Parathyroid adenoma (tissue), 2 donors: ENCODE results near the gene PTGFRN.

Source experiments
- H2AFZ ChIP-seq: fragments of 300-600 bp; sonication (generic); one replicate; pipeline ENCODE4 v1.7.0; 2017; ENCODE audit warnings: antibody characterized with exemption, mild to moderate bottlenecking
- H3K27ac ChIP-seq: fragments of 300-600 bp; sonication (generic); one replicate; pipeline ENCODE4 v1.7.0; 2017
- H3K27me3 ChIP-seq: fragments of 300-600 bp; sonication (generic); one replicate; pipeline ENCODE4 v1.7.0; 2017; ENCODE audit warnings: low read length; ENCODE audit not compliant: control insufficient read depth, insufficient read depth
- H3K36me3 ChIP-seq: fragments of 300-600 bp; sonication (generic); one replicate; pipeline ENCODE4 v1.7.0; 2017; ENCODE audit warnings: low read length; ENCODE audit not compliant: control insufficient read depth, insufficient read depth
- H3K4me1 ChIP-seq: fragments of 300-600 bp; sonication (generic); one replicate; pipeline ENCODE4 v1.7.0; 2017; ENCODE audit warnings: control low read depth
- H3K4me2 ChIP-seq: fragments of 300-600 bp; sonication (generic); one replicate; pipeline ENCODE4 v1.7.0; 2017; ENCODE audit warnings: low read length
- H3K4me3 ChIP-seq: fragments of 300-600 bp; sonication (generic); one replicate; pipeline ENCODE4 v1.7.0; 2017; ENCODE audit warnings: low read depth, low read length
- H3K79me2 ChIP-seq: fragments of 300-600 bp; sonication (generic); one replicate; pipeline ENCODE4 v1.7.0; 2017; ENCODE audit warnings: control low read depth
- H3K9ac ChIP-seq: fragments of 300-600 bp; sonication (generic); one replicate; pipeline ENCODE4 v1.7.0; 2017; ENCODE audit warnings: mild to moderate bottlenecking
- H3K9me3 ChIP-seq: fragments of 300-600 bp; sonication (generic); one replicate; pipeline ENCODE4 v1.7.0; 2017; ENCODE audit warnings: low read length; ENCODE audit not compliant: control insufficient read depth
- CTCF ChIP-seq: fragments of 300-600 bp; sonication (generic); IDR thresholded peaks from one replicate; pipeline ENCODE4 v1.7.0; 2017; ENCODE audit warnings: antibody characterized with exemption, mild to moderate bottlenecking
- donor health status: primary hyperparathyroidism.

Gene PTGFRN

DNA sequence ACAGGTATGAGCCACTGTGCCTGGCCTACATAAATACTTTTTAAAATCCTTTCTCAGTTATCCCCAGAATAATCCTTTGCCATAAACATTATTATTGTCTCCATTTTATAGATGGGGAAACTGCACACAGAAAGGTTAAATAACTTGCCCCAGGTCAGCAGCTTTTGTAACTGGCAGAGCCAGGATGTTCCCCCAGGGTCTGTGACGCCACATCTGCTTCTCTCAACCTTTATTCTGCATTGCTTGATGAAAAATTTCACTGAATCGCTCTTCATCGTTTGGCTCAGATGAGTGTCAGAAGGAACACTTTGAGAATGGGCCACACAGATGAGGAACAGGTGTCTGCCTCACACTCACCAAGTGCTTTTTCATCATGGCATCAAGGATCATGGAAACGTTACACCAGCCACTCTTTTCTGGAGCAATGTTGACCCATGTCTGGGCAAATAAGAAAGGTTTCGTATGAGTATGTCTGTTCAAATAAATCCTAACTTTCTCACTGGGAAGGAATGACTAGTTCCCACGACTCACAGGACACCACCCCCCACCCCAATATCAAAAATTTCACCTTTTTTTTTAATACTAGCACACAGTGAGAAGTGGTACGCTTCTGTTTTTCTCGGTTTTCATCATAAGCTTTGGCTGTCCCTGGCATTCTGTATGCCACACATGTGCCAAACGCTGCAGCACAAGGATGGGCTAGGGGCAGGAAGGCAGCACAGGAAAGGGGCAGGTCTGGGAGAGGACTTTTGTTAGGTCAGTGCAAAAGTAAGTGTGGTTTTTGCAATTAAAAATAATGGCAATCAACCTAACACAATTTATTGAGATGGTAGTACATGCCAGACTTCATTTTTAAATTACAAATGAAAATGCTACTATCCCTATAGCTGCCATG, 9.0 kb upstream of the PTGFRN start:
- Histone ChIP-seq H3K4me2 (no peak overlapping the region), H3K27me3 (no peaks in the 10 kb centered on the region), H3K79me2 (no peaks in the 10 kb centered on the region), H3K9me3 (no peaks in the 10 kb centered on the region), H3K4me3 (no peak overlapping the region), H3K9ac (no peak overlapping the region), H3K36me3 (no peaks in the 10 kb centered on the region), H3K27ac (no peak overlapping the region), H3K4me1 (no peaks in the 10 kb centered on the region), H2AFZ (no peak overlapping the region)
- no peak for TF ChIP-seq CTCF

GRCh38 chr1:116902027-116902426, 7.7 kb upstream of the PTGFRN start:
- Histone ChIP-seq H3K4me1 (no peaks in the 10 kb centered on the region), H3K36me3 (no peaks in the 10 kb centered on the region), H2AFZ (no peak overlapping the region), H3K79me2 (no peaks in the 10 kb centered on the region), H3K4me3 (no peak overlapping the region), H3K4me2 (no peak overlapping the region), H3K9me3 (no peaks in the 10 kb centered on the region), H3K27ac (no peak overlapping the region), H3K27me3 (no peaks in the 10 kb centered on the region), H3K9ac (no peak overlapping the region)
- TF ChIP-seq CTCF, result no peak

GRCh38 chr1:116902723-116903383, 6.9 kb upstream of the PTGFRN start:
- H2AFZ ChIP-seq, result no peak overlapping the region
- H3K4me2 ChIP-seq, result no peak overlapping the region
- no peak overlapping the region for H3K27ac ChIP-seq
- H3K9ac ChIP-seq, result no peak overlapping the region
- H3K4me1 ChIP-seq, result no peaks in the 10 kb centered on the region
- H3K79me2 ChIP-seq, result no peaks in the 10 kb centered on the region
- no peak overlapping the region for H3K4me3 ChIP-seq
- H3K9me3 ChIP-seq, result no peaks in the 10 kb centered on the region
- TF ChIP-seq CTCF, result no peak
- H3K36me3 ChIP-seq, result no peaks in the 10 kb centered on the region
- H3K27me3 ChIP-seq, result no peaks in the 10 kb centered on the region

DNA sequence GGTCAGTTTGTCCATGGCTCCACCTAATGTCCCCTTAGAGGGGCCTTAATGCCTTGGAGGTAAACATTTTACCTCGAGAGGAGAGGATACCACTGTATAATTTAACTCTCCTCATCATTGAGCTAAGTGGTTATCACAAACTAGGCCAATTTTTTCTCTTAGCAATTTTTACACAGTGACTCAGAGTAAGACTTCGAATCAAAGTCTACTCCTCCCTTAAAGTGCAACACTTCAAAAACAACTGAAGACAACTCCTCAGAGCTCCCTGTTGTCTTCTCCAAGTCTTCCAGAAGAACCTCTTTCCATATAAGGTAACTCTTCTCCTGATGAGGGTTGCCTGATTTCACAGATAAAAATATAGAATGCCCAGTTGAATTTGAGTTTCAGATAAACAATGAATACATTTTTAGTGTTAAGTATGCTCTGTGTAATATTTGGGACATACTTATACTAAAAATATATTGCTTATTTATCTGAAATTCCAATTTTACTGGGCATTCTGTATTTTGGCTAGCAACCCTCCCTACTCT, 4.9 kb upstream of the PTGFRN start:
- Histone ChIP-seq H3K9ac (no peak overlapping the region), H3K36me3 (no peaks in the 10 kb centered on the region), H3K4me3 (no peak overlapping the region), H3K79me2 (no peaks in the 10 kb centered on the region), H2AFZ (no peak overlapping the region), H3K4me2 (no peak overlapping the region), H3K27ac (no peak overlapping the region), H3K27me3 (no peaks in the 10 kb centered on the region), H3K4me1 (no peaks in the 10 kb centered on the region), H3K9me3 (no peaks in the 10 kb centered on the region)
- no peak for TF ChIP-seq CTCF
